ENCODE data around the gene DNM3.

The DNM3 gene

GRCh38 chr1:172401477-172401876 is 560.2 kb downstream of the DNM3 start:
- no peak overlapping the region for H3K4me3 ChIP-seq (ENCODE audit: low read depth, low read length)
- no peak for DNase-seq (ENCODE audit: low read depth)
- TF ChIP-seq, protein P1, sequence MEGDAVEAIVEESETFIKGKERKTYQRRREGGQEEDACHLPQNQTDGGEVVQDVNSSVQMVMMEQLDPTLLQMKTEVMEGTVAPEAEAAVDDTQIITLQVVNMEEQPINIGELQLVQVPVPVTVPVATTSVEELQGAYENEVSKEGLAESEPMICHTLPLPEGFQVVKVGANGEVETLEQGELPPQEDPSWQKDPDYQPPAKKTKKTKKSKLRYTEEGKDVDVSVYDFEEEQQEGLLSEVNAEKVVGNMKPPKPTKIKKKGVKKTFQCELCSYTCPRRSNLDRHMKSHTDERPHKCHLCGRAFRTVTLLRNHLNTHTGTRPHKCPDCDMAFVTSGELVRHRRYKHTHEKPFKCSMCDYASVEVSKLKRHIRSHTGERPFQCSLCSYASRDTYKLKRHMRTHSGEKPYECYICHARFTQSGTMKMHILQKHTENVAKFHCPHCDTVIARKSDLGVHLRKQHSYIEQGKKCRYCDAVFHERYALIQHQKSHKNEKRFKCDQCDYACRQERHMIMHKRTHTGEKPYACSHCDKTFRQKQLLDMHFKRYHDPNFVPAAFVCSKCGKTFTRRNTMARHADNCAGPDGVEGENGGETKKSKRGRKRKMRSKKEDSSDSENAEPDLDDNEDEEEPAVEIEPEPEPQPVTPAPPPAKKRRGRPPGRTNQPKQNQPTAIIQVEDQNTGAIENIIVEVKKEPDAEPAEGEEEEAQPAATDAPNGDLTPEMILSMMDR (conservative IDR thresholded peaks at IDR 0.05; ENCODE audit: low read depth, low read length), result no peak

GRCh38 chr1:172401892-172402291 is 560.6 kb downstream of the DNM3 start:
- TF ChIP-seq, protein P1 (conservative IDR thresholded peaks at IDR 0.05; ENCODE audit: low read depth, low read length), result peak; percentile 48
- no peak for DNase-seq (ENCODE audit: low read depth)
- H3K4me3 ChIP-seq (ENCODE audit: low read depth, low read length), result no peak overlapping the region

DNA sequence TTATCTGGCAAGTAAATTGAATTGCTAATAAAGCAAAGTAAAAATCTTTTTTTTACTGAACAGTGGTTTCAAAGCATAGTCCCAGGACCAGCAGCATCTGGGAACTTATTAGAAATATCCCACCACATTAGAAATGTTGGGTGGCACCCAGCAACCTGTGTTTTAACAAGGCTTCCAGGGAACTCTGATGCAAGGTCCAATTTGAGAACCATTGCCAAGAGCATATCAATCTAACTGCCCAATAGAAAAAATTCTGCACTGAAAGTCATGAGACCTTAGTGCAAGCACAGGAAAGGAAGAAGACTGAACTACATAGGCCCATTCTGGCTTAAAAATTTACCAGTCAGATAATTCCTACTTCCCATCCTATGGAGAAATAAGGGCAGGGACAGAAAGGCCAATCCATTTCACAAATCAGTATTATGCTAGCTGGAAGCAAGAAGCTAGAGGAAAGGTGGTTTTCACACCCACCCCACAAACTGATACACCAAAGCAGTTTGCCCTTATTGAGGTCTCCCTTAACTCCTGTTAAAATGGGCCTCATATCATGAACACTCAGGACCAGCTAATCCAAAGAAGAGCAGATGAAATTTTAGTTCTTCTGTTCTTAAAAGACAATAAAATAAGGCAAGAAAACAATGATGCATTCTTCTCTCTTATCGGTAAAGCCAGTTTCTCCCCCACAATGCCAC is 561.7 kb downstream of the DNM3 start:
- TF ChIP-seq, protein P1 (conservative IDR thresholded peaks at IDR 0.05; ENCODE audit: low read depth, low read length), result no peak
- no peak for DNase-seq (ENCODE audit: low read depth)
- no peak overlapping the region for H3K4me3 ChIP-seq (ENCODE audit: low read depth, low read length)

GRCh38 chr1:172404121-172404520 is 562.8 kb downstream of the DNM3 start:
- TF ChIP-seq, protein P1 (conservative IDR thresholded peaks at IDR 0.05; ENCODE audit: low read depth, low read length), result no peak
- H3K4me3 ChIP-seq (ENCODE audit: low read depth, low read length), result no peak overlapping the region
- no peak for DNase-seq (ENCODE audit: low read depth)

- no peak for DNase-seq (ENCODE audit: low read depth)
- H3K4me3 ChIP-seq (ENCODE audit: low read depth, low read length), result no peak overlapping the region
- TF ChIP-seq, protein P1 (conservative IDR thresholded peaks at IDR 0.05; ENCODE audit: low read depth, low read length), result no peak
Measured at GRCh38 chr1:172405912-172406311, 564.6 kb downstream of the DNM3 start.

- no peak for DNase-seq (ENCODE audit: low read depth)
- H3K4me3 ChIP-seq (ENCODE audit: low read depth, low read length), result no peak overlapping the region
- TF ChIP-seq, protein P1 (conservative IDR thresholded peaks at IDR 0.05; ENCODE audit: low read depth, low read length), result no peak
Measured at GRCh38 chr1:172406968-172407367, 565.7 kb downstream of the DNM3 start.

- TF ChIP-seq, protein P1 (conservative IDR thresholded peaks at IDR 0.05; ENCODE audit: low read depth, low read length), result no peak
- DNase-seq (ENCODE audit: low read depth), result no peak
- no peak overlapping the region for H3K4me3 ChIP-seq (ENCODE audit: low read depth, low read length)
Measured at GRCh38 chr1:172408958-172409357, 567.7 kb downstream of the DNM3 start.

All from choroid plexus epithelial cell (primary cell).